OCI-LY1 (cell line): ENCODE measurements around the gene TNRC6A.

Experiments
- CTCF ChIP-seq: fragments of 200-600 bp; sonication (generic), shearing (Covaris generic); IDR thresholded peaks from 2 replicates; pipeline ENCODE4 v1.5.1; 2017; ENCODE audit warnings: mild to moderate bottlenecking, antibody characterized with exemption, low read length, moderate library complexity, mixed read lengths
- EZH2 ChIP-seq: fragments of 200-600 bp; sonication (generic), shearing (Covaris generic); IDR thresholded peaks from 2 replicates; pipeline ENCODE4 v1.8.0; 2017; ENCODE audit warnings: borderline replicate concordance, mixed run types, mild to moderate bottlenecking, antibody characterized with exemption, low read length, moderate library complexity, mixed read lengths

- TF ChIP-seq CTCF (no peak), EZH2 (no peak)
Observed at GRCh38 chr16:24849641-24850040, 120.2 kb downstream of the TNRC6A start.
